Measurements from ENCODE around the gene HNMT.
A peak's percentile ranks its signal among the peaks of the same experiment; 100 is the strongest.

HNMT gene

GRCh38 chr2:137950238-137950637 lies 14.0 kb upstream of the HNMT start:
- peaks cover 19% of the 10 kb centered on the region for H3K4me1 ChIP-seq (ENCODE audit: low read depth, poor library complexity, severe bottlenecking)

GRCh38 chr2:137951586-137951985 lies 12.7 kb upstream of the HNMT start:
- Histone ChIP-seq H4K20me1 (ENCODE audit: insufficient read depth) (no peaks in the 10 kb centered on the region), H2AFZ (ENCODE audit: low read depth) (peak overlapping the region; percentile 78; the same call in 1 of the 2 replicates), H3K4me2 (peak overlapping the region; percentile 68), H3K79me2 (ENCODE audit: insufficient read depth, low read depth) (no peaks in the 10 kb centered on the region), H3K4me3 (IDR thresholded peaks at IDR 0.05; ENCODE audit: insufficient read depth, low read depth, low read length) (no peak overlapping the region), H3K27ac (no peak overlapping the region), H3K27me3 (ENCODE audit: insufficient read depth, low read depth) (no peaks in the 10 kb centered on the region), H3K36me3 (ENCODE audit: insufficient read depth) (no peaks in the 10 kb centered on the region), H3K4me1 (ENCODE audit: low read depth, poor library complexity, severe bottlenecking) (peaks cover 19% of the 10 kb centered on the region), H3K9ac (no peak overlapping the region)
- TF ChIP-seq CTCF (conservative IDR thresholded peaks at IDR 0.05; ENCODE audit: low read depth, low read length), result no peak

More at GRCh38 chr2:137950238-137950637, 14.0 kb upstream of the HNMT start:
- no peaks in the 10 kb centered on the region for H3K36me3 ChIP-seq (ENCODE audit: insufficient read depth)
- no peak overlapping the region for H3K4me2 ChIP-seq
- no peak for TF ChIP-seq CTCF (conservative IDR thresholded peaks at IDR 0.05; ENCODE audit: low read depth, low read length)
- H3K79me2 ChIP-seq (ENCODE audit: insufficient read depth, low read depth), result no peaks in the 10 kb centered on the region
- H3K27ac ChIP-seq, result no peak overlapping the region
- no peak overlapping the region for H3K4me3 ChIP-seq (IDR thresholded peaks at IDR 0.05; ENCODE audit: insufficient read depth, low read depth, low read length)
- H3K27me3 ChIP-seq (ENCODE audit: insufficient read depth, low read depth), result no peaks in the 10 kb centered on the region
- H3K9ac ChIP-seq, result no peak overlapping the region
- H2AFZ ChIP-seq (ENCODE audit: low read depth), result no peak overlapping the region
- no peaks in the 10 kb centered on the region for H4K20me1 ChIP-seq (ENCODE audit: insufficient read depth)

- H3K4me1 ChIP-seq (ENCODE audit: low read depth, poor library complexity, severe bottlenecking), result peaks cover 19% of the 10 kb centered on the region
- peak overlapping the region; percentile 78 for H2AFZ ChIP-seq (ENCODE audit: low read depth)
- no peaks in the 10 kb centered on the region for H3K36me3 ChIP-seq (ENCODE audit: insufficient read depth)
- no peak for TF ChIP-seq CTCF (conservative IDR thresholded peaks at IDR 0.05; ENCODE audit: low read depth, low read length)
- no peaks in the 10 kb centered on the region for H3K79me2 ChIP-seq (ENCODE audit: insufficient read depth, low read depth)
- no peaks in the 10 kb centered on the region for H4K20me1 ChIP-seq (ENCODE audit: insufficient read depth)
- H3K27ac ChIP-seq, result peak overlapping the region; percentile 73
- no peak overlapping the region for H3K4me3 ChIP-seq (IDR thresholded peaks at IDR 0.05; ENCODE audit: insufficient read depth, low read depth, low read length)
- H3K27me3 ChIP-seq (ENCODE audit: insufficient read depth, low read depth), result no peaks in the 10 kb centered on the region
- peak overlapping the region; percentile 68 for H3K4me2 ChIP-seq
- peak overlapping the region; percentile 61 for H3K9ac ChIP-seq
These were observed 11.6 kb upstream of the HNMT start for GRCh38 chr2:137952586-137953129.

DNA sequence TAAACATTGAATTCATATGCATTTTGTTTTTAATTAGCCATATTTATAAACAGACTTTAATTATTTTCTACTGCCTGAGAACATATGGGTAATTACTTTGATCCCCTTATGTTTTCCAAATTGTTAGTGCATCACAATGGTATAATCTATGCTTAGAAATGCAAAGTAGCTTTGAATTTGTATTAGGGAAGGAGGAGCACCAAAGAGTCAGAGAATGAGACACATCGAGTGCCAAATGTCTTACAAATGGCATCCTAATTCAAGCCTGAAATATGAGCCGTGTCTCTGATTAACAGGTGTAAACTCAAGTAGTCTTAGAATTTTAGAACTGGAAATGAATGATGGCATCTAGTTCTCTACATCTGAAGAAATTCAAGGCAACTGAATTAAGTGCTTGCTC lies 8.7 kb upstream of the HNMT start:
- Histone ChIP-seq H3K4me1 (ENCODE audit: low read depth, poor library complexity, severe bottlenecking) (peaks cover 19% of the 10 kb centered on the region), H3K4me3 (IDR thresholded peaks at IDR 0.05; ENCODE audit: insufficient read depth, low read depth, low read length) (no peak overlapping the region), H3K4me2 (no peak overlapping the region), H3K9ac (no peak overlapping the region), H3K36me3 (ENCODE audit: insufficient read depth) (no peaks in the 10 kb centered on the region), H3K27ac (no peak overlapping the region), H3K79me2 (ENCODE audit: insufficient read depth, low read depth) (no peaks in the 10 kb centered on the region), H2AFZ (ENCODE audit: low read depth) (no peak overlapping the region), H4K20me1 (ENCODE audit: insufficient read depth) (no peaks in the 10 kb centered on the region), H3K27me3 (ENCODE audit: insufficient read depth, low read depth) (no peaks in the 10 kb centered on the region)
- TF ChIP-seq CTCF (conservative IDR thresholded peaks at IDR 0.05; ENCODE audit: low read depth, low read length), result no peak

Data from KMS-11 (cell line).